Measurements from ENCODE around the gene PAX3.

PAX3 gene

DNA sequence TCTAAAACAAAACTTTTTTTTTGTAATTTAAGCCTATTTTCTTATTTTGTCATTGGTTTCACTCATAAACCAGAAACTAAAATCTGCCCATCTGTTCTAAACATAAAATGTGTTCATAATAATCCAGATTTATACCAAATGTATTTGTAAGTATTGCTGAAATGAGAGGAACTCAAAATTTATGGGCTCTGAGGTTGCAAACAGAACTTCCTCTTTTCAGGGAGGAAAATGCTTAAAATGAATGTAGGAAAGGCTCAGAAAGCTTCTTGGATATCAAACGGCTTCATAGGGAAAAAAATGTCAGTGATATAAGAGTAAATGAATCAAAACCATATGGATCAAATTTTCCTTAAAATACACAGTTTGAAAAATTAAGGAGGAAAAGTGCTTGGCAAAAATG, 83.9 kb downstream of the PAX3 start:
- no peaks in the 10 kb centered on the region for H4K20me1 ChIP-seq (ENCODE audit: low read depth, low read length)
- H3K27ac ChIP-seq (ENCODE audit: low read depth, low read length): no peak overlapping the region
- no peak overlapping the region for H3K4me2 ChIP-seq (ENCODE audit: low read depth, low read length, poor library complexity, severe bottlenecking)
- no peaks in the 10 kb centered on the region for H3K9me3 ChIP-seq (ENCODE audit: insufficient read depth, low read length)
- H3K36me3 ChIP-seq (ENCODE audit: low read length): no peaks in the 10 kb centered on the region
- H3K4me3 ChIP-seq (ENCODE audit: insufficient read depth, low read length, poor library complexity, severe bottlenecking): no peak overlapping the region
- H3K79me2 ChIP-seq (ENCODE audit: insufficient read depth, low read length): no peaks in the 10 kb centered on the region
- no peak overlapping the region for H3K9ac ChIP-seq (ENCODE audit: low read length)
- no peak for TF ChIP-seq EZH2phosphoT487 (conservative IDR thresholded peaks at IDR 0.05; ENCODE audit: low read length)
- no peak for TF ChIP-seq CTCF (IDR thresholded peaks at IDR 0.05; ENCODE audit: insufficient read depth, low read length, poor library complexity, severe bottlenecking)
- no peaks in the 10 kb centered on the region for H3K9me2 ChIP-seq (replicated peaks; ENCODE audit: insufficient read depth, low read length)
- no peaks in the 10 kb centered on the region for H3F3A ChIP-seq (ENCODE audit: insufficient read depth)
- no peak overlapping the region for H2AFZ ChIP-seq (ENCODE audit: low read depth, low read length, severe bottlenecking)
- no peaks in the 10 kb centered on the region for H3K27me3 ChIP-seq (ENCODE audit: low read length)

- Histone ChIP-seq H3K79me2 (ENCODE audit: insufficient read depth, low read length) (no peaks in the 10 kb centered on the region), H4K20me1 (ENCODE audit: low read depth, low read length) (no peaks in the 10 kb centered on the region), H3K27me3 (ENCODE audit: low read length) (no peaks in the 10 kb centered on the region), H2AFZ (ENCODE audit: low read depth, low read length, severe bottlenecking) (no peak overlapping the region), H3K4me3 (ENCODE audit: insufficient read depth, low read length, poor library complexity, severe bottlenecking) (no peak overlapping the region), H3K9me3 (ENCODE audit: insufficient read depth, low read length) (no peaks in the 10 kb centered on the region), H3K9me2 (replicated peaks; ENCODE audit: insufficient read depth, low read length) (no peaks in the 10 kb centered on the region), H3K27ac (ENCODE audit: low read depth, low read length) (no peak overlapping the region), H3K9ac (ENCODE audit: low read length) (no peak overlapping the region), H3K36me3 (ENCODE audit: low read length) (no peaks in the 10 kb centered on the region), H3F3A (ENCODE audit: insufficient read depth) (no peaks in the 10 kb centered on the region), H3K4me2 (ENCODE audit: low read depth, low read length, poor library complexity, severe bottlenecking) (no peak overlapping the region)
- TF ChIP-seq EZH2phosphoT487 (conservative IDR thresholded peaks at IDR 0.05; ENCODE audit: low read length) (no peak), CTCF (IDR thresholded peaks at IDR 0.05; ENCODE audit: insufficient read depth, low read length, poor library complexity, severe bottlenecking) (no peak)
Measured at GRCh38 chr2:222213049-222213448, 85.7 kb downstream of the PAX3 start.

- H3F3A ChIP-seq (ENCODE audit: insufficient read depth): no peaks in the 10 kb centered on the region
- no peaks in the 10 kb centered on the region for H3K9me3 ChIP-seq (ENCODE audit: insufficient read depth, low read length)
- H3K4me2 ChIP-seq (ENCODE audit: low read depth, low read length, poor library complexity, severe bottlenecking): no peak overlapping the region
- no peak overlapping the region for H2AFZ ChIP-seq (ENCODE audit: low read depth, low read length, severe bottlenecking)
- H4K20me1 ChIP-seq (ENCODE audit: low read depth, low read length): no peaks in the 10 kb centered on the region
- no peak overlapping the region for H3K9ac ChIP-seq (ENCODE audit: low read length)
- H3K36me3 ChIP-seq (ENCODE audit: low read length): no peaks in the 10 kb centered on the region
- H3K9me2 ChIP-seq (replicated peaks; ENCODE audit: insufficient read depth, low read length): no peaks in the 10 kb centered on the region
- no peaks in the 10 kb centered on the region for H3K79me2 ChIP-seq (ENCODE audit: insufficient read depth, low read length)
- H3K4me3 ChIP-seq (ENCODE audit: insufficient read depth, low read length, poor library complexity, severe bottlenecking): no peak overlapping the region
- H3K27ac ChIP-seq (ENCODE audit: low read depth, low read length): no peak overlapping the region
- no peaks in the 10 kb centered on the region for H3K27me3 ChIP-seq (ENCODE audit: low read length)
- TF ChIP-seq CTCF (IDR thresholded peaks at IDR 0.05; ENCODE audit: insufficient read depth, low read length, poor library complexity, severe bottlenecking) (no peak), EZH2phosphoT487 (conservative IDR thresholded peaks at IDR 0.05; ENCODE audit: low read length) (no peak)
Measured at GRCh38 chr2:222212571-222212970, 86.2 kb downstream of the PAX3 start.
